Sigmoid colon (tissue), 3 donors: ENCODE results near the gene RNF212.

Experiments
- POLR2A ChIP-seq, 2 donors: fragments of 450-650 bp; IDR thresholded peaks; one replicate each; pipeline ENCODE4 v1.6.1; 2016; ENCODE audit warnings: antibody characterized with exemption in 2 of 2, mild to moderate bottlenecking in 2 of 2, moderate library complexity in 2 of 2
- TF ChIP-seq, protein P1 (sequence below), 4 experiments: fragments of 450-650 bp in 3 of 4; fragments of 200-600 bp in 1 of 4; IDR thresholded peaks; one replicate each; pipeline ENCODE4 v1.5.1; 2016 to 2019; ENCODE audit warnings: antibody characterized with exemption in 4 of 4, mild to moderate bottlenecking in 3 of 4, moderate library complexity in 2 of 4

DNA sequence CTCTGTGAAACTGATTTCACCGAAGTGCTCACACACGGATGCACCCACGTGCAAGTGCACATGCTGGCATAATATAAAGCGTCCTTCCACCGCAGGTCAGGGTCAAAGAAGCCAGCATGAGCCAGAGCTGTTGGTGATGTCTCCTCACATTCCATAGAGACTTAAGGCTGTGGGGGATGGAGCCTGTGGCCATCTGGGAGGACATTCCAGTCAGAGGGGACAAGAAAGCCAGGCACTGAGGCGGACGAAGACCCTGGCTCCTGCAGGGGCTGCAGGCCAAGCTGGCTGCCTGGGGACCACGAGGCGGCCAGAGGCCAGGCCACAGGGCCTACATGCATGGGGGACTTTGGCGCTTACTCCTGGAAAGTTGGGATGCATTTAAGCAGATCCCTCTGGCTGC is 7.7 kb downstream of the RNF212 start:
- TF ChIP-seq, protein P1, sequence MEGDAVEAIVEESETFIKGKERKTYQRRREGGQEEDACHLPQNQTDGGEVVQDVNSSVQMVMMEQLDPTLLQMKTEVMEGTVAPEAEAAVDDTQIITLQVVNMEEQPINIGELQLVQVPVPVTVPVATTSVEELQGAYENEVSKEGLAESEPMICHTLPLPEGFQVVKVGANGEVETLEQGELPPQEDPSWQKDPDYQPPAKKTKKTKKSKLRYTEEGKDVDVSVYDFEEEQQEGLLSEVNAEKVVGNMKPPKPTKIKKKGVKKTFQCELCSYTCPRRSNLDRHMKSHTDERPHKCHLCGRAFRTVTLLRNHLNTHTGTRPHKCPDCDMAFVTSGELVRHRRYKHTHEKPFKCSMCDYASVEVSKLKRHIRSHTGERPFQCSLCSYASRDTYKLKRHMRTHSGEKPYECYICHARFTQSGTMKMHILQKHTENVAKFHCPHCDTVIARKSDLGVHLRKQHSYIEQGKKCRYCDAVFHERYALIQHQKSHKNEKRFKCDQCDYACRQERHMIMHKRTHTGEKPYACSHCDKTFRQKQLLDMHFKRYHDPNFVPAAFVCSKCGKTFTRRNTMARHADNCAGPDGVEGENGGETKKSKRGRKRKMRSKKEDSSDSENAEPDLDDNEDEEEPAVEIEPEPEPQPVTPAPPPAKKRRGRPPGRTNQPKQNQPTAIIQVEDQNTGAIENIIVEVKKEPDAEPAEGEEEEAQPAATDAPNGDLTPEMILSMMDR (IDR thresholded peaks at IDR 0.05): no peak
- TF ChIP-seq POLR2A (IDR thresholded peaks at IDR 0.05): no peak
